ENCODE data around the gene NFYC.

DNA sequence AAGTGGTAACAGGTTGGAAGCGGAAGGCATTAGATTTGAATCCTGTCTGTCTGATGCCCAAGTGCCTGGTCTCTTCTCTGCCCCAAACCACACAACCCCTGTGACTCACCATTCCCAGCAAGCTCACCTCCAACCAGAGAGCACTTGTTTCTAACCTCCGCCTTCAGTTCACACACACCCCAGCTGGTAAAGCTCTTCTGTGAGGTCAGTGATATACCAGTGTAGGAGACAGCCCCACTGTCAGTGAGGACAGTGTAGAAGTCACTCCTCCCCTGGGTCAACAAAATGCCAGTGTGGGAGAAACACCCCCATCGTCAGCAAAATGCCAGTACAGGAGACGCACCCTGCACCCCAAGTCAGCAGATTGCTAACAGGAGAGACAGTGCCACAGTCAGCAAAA is 28.6 kb upstream of the NFYC start:
- no peak for TF ChIP-seq POLR2AphosphoS5 (IDR thresholded peaks at IDR 0.05; ENCODE audit: low read depth, low read length)
- TF ChIP-seq, protein P1, sequence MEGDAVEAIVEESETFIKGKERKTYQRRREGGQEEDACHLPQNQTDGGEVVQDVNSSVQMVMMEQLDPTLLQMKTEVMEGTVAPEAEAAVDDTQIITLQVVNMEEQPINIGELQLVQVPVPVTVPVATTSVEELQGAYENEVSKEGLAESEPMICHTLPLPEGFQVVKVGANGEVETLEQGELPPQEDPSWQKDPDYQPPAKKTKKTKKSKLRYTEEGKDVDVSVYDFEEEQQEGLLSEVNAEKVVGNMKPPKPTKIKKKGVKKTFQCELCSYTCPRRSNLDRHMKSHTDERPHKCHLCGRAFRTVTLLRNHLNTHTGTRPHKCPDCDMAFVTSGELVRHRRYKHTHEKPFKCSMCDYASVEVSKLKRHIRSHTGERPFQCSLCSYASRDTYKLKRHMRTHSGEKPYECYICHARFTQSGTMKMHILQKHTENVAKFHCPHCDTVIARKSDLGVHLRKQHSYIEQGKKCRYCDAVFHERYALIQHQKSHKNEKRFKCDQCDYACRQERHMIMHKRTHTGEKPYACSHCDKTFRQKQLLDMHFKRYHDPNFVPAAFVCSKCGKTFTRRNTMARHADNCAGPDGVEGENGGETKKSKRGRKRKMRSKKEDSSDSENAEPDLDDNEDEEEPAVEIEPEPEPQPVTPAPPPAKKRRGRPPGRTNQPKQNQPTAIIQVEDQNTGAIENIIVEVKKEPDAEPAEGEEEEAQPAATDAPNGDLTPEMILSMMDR (IDR thresholded peaks at IDR 0.05): no peak

Measured in SK-N-SH (cell line).